ENCODE results near the gene CORO7. TPM values are rescaled to one million over a fixed set of nuclear protein-coding genes. Genes with fewer than 3 reads are reported as not detected.

The CORO7 gene
- total and polyA plus RNA-seq, 2 donors (not counting 1 experiment from before 2014, with no cell fraction given): 117 to 230 TPM

GRCh38 chr16:4373909-4374742, 42.3 kb downstream of the CORO7 start:
- Mint-ChIP-seq H3K27ac (peak overlapping the region; percentile 26), H3K27me3 (no peaks in the 10 kb centered on the region), H3K4me3 (peak overlapping the region; percentile 32), H3K9me3 (ENCODE audit: insufficient read depth) (no peaks in the 10 kb centered on the region), H3K4me1 (peaks cover 26% of the 10 kb centered on the region)
- Histone ChIP-seq H3K27ac (ENCODE audit: low read length in 2 of 2) (no peak overlapping the region), H3K79me2 (ENCODE audit: control insufficient read depth, insufficient read depth, low read length) (peaks cover 20% of the 10 kb centered on the region), H3K4me1 (ENCODE audit: control insufficient read depth in 2 of 2, insufficient read depth in 2 of 2, low read length in 2 of 2) (peaks cover 18 to 25% of the 10 kb centered on the region in 2 donors), H3K9me3 (ENCODE audit: control extremely low read depth in 1 of 3, control insufficient read depth in 2 of 3, insufficient read depth in 1 of 3, low read length in 2 of 3) (no peaks in the 10 kb centered on the region), H2AFZ (ENCODE audit: insufficient read depth, low read depth, low read length, poor library complexity, severe bottlenecking) (no peak overlapping the region), H3K27me3 (replicated peaks in 1 of 4; ENCODE audit: control extremely low read depth in 1 of 4, control insufficient read depth in 3 of 4, insufficient read depth in 4 of 4, low read length in 3 of 4) (no peaks in the 10 kb centered on the region), H3K9ac (ENCODE audit: low read length) (no peak overlapping the region), H3K4me2 (replicated peaks; ENCODE audit: low read depth, low read length, poor library complexity, severe bottlenecking) (peak overlapping the region; percentile 93), H3K36me3 (replicated peaks in 1 of 2; ENCODE audit: control extremely low read depth in 1 of 2, control insufficient read depth in 1 of 2, extremely low read depth in 1 of 2, insufficient read depth in 2 of 2, low read length in 1 of 2) (peaks cover 0 to 3% of the 10 kb centered on the region in 2 experiments), H3K4me3 (ENCODE audit: control extremely low read depth in 1 of 5, extremely low read depth in 1 of 5, insufficient read depth in 1 of 5, low read depth in 2 of 5, low read length in 4 of 5) (no peak overlapping the region), H4K20me1 (ENCODE audit: control insufficient read depth, insufficient read depth, low read length, poor library complexity, severe bottlenecking) (peaks cover 93% of the 10 kb centered on the region)
- ChIA-PET POLR2A (interaction anchor here (0.6 to 0.8 kb wide), 2 partner anchors 42 to 103 kb away, joined by 3 to 8 read pairs; no protein-coding TSS in a partner anchor), CTCF (interaction anchor here (1.8 to 2.4 kb wide), 2 partner anchors 9 to 29 kb away, joined by 9 to 10 read pairs; no protein-coding TSS in a partner anchor)
- no peak for TF ChIP-seq CTCF (IDR thresholded peaks at IDR 0.05)
- no peak for TF ChIP-seq EZH2 (IDR thresholded peaks at IDR 0.05; ENCODE audit: borderline replicate concordance, insufficient read depth, low read depth, low read length, poor library complexity, severe bottlenecking)
- intact Hi-C loops (cut with micrococcal nuclease): loop anchor here (5.0 kb wide), 1 partner anchor 257 kb away; the partner anchor contains the start of gene ADCY9
- WGBS (ENCODE audit: insufficient coverage): 89% methylated on average over 18 of the region's 30 CpGs
- DNase-seq (no peak), ATAC-seq (ENCODE audit: low read depth) (no peak)
